ENCODE results near the gene PTK6. TPM values are rescaled to one million over a fixed set of nuclear protein-coding genes. Genes with fewer than 3 reads are reported as not detected.
"Not testable (repeated sequence)": the region's sequence is repeated elsewhere in the genome, so short reads cannot be mapped to it uniquely, and the experiment has no call there.

The PTK6 gene
- total and polyA plus RNA-seq, 12 donors, result 0.03 to 0.28 (median 0.06) TPM; not detected in 9

GRCh38 chr20:63482021-63482587, 55.1 kb downstream of the PTK6 start:
- Histone ChIP-seq H3K4me1 (peaks cover 0 to 31% (median 12%) of the 10 kb centered on the region in 9 donors), H3K27ac (no peak overlapping the region), H3K36me3 (no peaks in the 10 kb centered on the region), H3K4me3 (no peak overlapping the region), H3K27me3 (peaks cover 6 to 67% (median 51%) of the 10 kb centered on the region in 7 donors), H3K9me3 (peaks cover 0 to 3% (median 0%) of the 10 kb centered on the region in 11 donors)
- TF ChIP-seq CTCF (IDR thresholded peaks at IDR 0.05), result no peak
- intact Hi-C loops (cut with DNase I), result no loop called here
- DNase-seq, result no peak
- peak in 1 of 8 donors; percentile 5 for ATAC-seq
- WGBS, 2 donors, result 43 to 44% methylated on average over 11 of the region's 11 CpGs

DNA sequence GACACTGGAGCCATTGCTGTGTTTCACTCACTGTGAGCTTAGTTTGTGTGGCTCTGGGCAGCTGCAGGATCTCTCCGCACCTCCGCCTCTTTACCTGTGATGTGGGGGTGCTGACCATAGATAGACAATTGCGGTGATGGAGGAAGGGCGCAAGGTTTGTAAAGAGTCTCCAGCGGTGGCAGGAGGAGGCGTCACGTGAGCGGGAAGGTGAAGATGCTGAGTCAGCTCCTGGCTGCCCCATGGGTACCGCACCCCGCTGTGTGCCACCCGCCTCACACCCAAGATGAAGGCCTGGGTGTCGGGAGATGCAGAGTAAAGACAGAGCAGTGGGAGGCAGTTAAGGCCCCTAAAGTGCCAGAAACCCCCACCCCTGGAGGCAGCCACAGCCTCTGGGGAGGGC, 55.7 kb downstream of the PTK6 start:
- peaks cover 0 to 31% (median 12%) of the 10 kb centered on the region in 9 donors for H3K4me1 ChIP-seq
- H3K27ac ChIP-seq, result no peak overlapping the region
- intact Hi-C loops (cut with DNase I), result no loop called here
- H3K36me3 ChIP-seq, result no peaks in the 10 kb centered on the region
- DNase-seq (no peak), ATAC-seq (no peak)
- H3K9me3 ChIP-seq, result peaks cover 0 to 3% (median 0%) of the 10 kb centered on the region in 11 donors
- TF ChIP-seq CTCF (IDR thresholded peaks at IDR 0.05), result no peak
- WGBS, 2 donors, result 65 to 71% methylated on average over 12 of the region's 12 CpGs
- H3K27me3 ChIP-seq, result peaks cover 6 to 73% (median 56%) of the 10 kb centered on the region in 7 donors
- no peak overlapping the region for H3K4me3 ChIP-seq

- peaks cover 6 to 79% (median 71%) of the 10 kb centered on the region in 7 donors for H3K27me3 ChIP-seq
- not testable (repeated sequence) for H3K27ac ChIP-seq, H3K36me3 ChIP-seq, H3K4me3 ChIP-seq, ATAC-seq, DNase-seq, H3K9me3 ChIP-seq
- WGBS, 2 donors, result 57 to 64% methylated on average over 32 of the region's 32 CpGs
- peaks cover 0 to 26% (median 12%) of the 10 kb centered on the region in 9 donors for H3K4me1 ChIP-seq
- intact Hi-C loops (cut with DNase I), result loop anchor here in 1 of 10 donors (10.0 kb wide), 1 partner anchor 1685 kb away; no protein-coding TSS in a partner anchor
These were observed 57.3 kb downstream of the PTK6 start for GRCh38 chr20:63479695-63480419.

- Histone ChIP-seq H3K4me1 (peaks cover 0 to 14% (median 9%) of the 10 kb centered on the region in 9 donors), H3K9me3 (no peaks in the 10 kb centered on the region), H3K4me3 (no peak overlapping the region), H3K27ac (no peak overlapping the region), H3K27me3 (peaks cover 13 to 90% (median 81%) of the 10 kb centered on the region in 7 donors), H3K36me3 (no peaks in the 10 kb centered on the region)
- ATAC-seq, result no peak
- no peak for DNase-seq
- WGBS, 2 donors, result 84 to 85% methylated on average over 34 of the region's 34 CpGs
- intact Hi-C loops (cut with DNase I), result loop anchor here in 1 of 10 donors (10.0 kb wide), 1 partner anchor 1684 kb away; no protein-coding TSS in a partner anchor
- no peak for TF ChIP-seq CTCF (IDR thresholded peaks at IDR 0.05)
These were observed 58.6 kb downstream of the PTK6 start for GRCh38 chr20:63478346-63479302.

Other genes starting within 250 kb of the PTK6 start
- under 1 TPM in 2 of 10 donors, not detected in 8; 0.26 to 0.30 TPM for gene COL20A1, start 244.2 kb downstream of the PTK6 start, total RNA-seq
- gene COL20A1, start 244.2 kb downstream of the PTK6 start, polyA plus RNA-seq, result not detected
- 1 to 10 TPM in 4 of 10 donors, under 1 TPM in 2, not detected in 4; 0.38 to 1.5 (median 1.1) TPM for gene CHRNA4, start 176.0 kb downstream of the PTK6 start, total RNA-seq
- under 1 TPM; 0.06 to 0.22 TPM for gene CHRNA4, start 176.0 kb downstream of the PTK6 start, polyA plus RNA-seq
- 1 to 10 TPM in 3 of 10 donors, under 1 TPM in 1, not detected in 6; 0.26 to 3.8 (median 1.9) TPM for gene KCNQ2, start 64.7 kb downstream of the PTK6 start, total RNA-seq
- gene KCNQ2, start 64.7 kb downstream of the PTK6 start, polyA plus RNA-seq, result under 1 TPM in 1 of 2 donors, not detected in 1; 0.03 TPM
- 1,000 to 10,000 TPM; 1,074 to 1,437 (median 1,307) TPM for gene EEF1A2, start 38.3 kb downstream of the PTK6 start, total RNA-seq
- 1,000 to 10,000 TPM in 1 of 2 donors, 100 to 1,000 TPM in 1; 881 to 1,465 TPM for gene EEF1A2, start 38.3 kb downstream of the PTK6 start, polyA plus RNA-seq
- 100 to 1,000 TPM; 186 to 433 (median 269) TPM for gene PPDPF, start 16.6 kb downstream of the PTK6 start, total RNA-seq
- gene PPDPF, start 16.6 kb downstream of the PTK6 start, polyA plus RNA-seq, result 100 to 1,000 TPM; 261 to 324 TPM
- gene SRMS, start 10.4 kb upstream of the PTK6 start, total RNA-seq, result not detected
- not detected for gene SRMS, start 10.4 kb upstream of the PTK6 start, polyA plus RNA-seq
- gene FNDC11, start 16.8 kb upstream of the PTK6 start, total RNA-seq, result under 1 TPM in 4 of 10 donors, not detected in 6; 0.09 to 0.23 (median 0.16) TPM
- gene FNDC11, start 16.8 kb upstream of the PTK6 start, polyA plus RNA-seq, result under 1 TPM; 0.19 to 0.29 TPM
- 10 to 100 TPM; 10.8 to 34.3 (median 12.7) TPM for gene HELZ2, start 36.9 kb upstream of the PTK6 start, total RNA-seq
- gene HELZ2, start 36.9 kb upstream of the PTK6 start, polyA plus RNA-seq, result 10 to 100 TPM in 1 of 2 donors, 1 to 10 TPM in 1; 4.8 to 12.2 TPM
- 1 to 10 TPM; 4.9 to 7.5 (median 5.8) TPM for gene GMEB2, start 89.7 kb upstream of the PTK6 start, total RNA-seq
- gene GMEB2, start 89.7 kb upstream of the PTK6 start, polyA plus RNA-seq, result 1 to 10 TPM; 6.0 to 8.2 TPM
- 1 to 10 TPM; 1.7 to 9.9 (median 3.9) TPM for gene STMN3, start 116.0 kb upstream of the PTK6 start, total RNA-seq
- 1 to 10 TPM; 9.7 TPM for gene STMN3, start 116.0 kb upstream of the PTK6 start, polyA plus RNA-seq
- 10 to 100 TPM in 5 of 10 donors, 1 to 10 TPM in 5; 6.1 to 14.5 (median 10.3) TPM for gene RTEL1, start 120.9 kb upstream of the PTK6 start, total RNA-seq
- gene RTEL1, start 120.9 kb upstream of the PTK6 start, polyA plus RNA-seq, result 10 to 100 TPM in 1 of 2 donors, 1 to 10 TPM in 1; 5.3 to 18.8 TPM
- gene TNFRSF6B, start 159.3 kb upstream of the PTK6 start, total RNA-seq, result 1 to 10 TPM in 4 of 10 donors, under 1 TPM in 6; 0.26 to 5.1 (median 0.57) TPM
- gene TNFRSF6B, start 159.3 kb upstream of the PTK6 start, polyA plus RNA-seq, result 10 to 100 TPM; 11.7 to 12.5 TPM
- gene ARFRP1, start 170.6 kb upstream of the PTK6 start, total RNA-seq, result 10 to 100 TPM; 34.9 to 51.6 (median 38.8) TPM
- 10 to 100 TPM; 43.2 to 59.1 TPM for gene ARFRP1, start 170.6 kb upstream of the PTK6 start, polyA plus RNA-seq
- 10 to 100 TPM; 11.8 to 21.7 (median 14.7) TPM for gene ZGPAT, start 170.7 kb upstream of the PTK6 start, total RNA-seq
- gene ZGPAT, start 170.7 kb upstream of the PTK6 start, polyA plus RNA-seq, result 10 to 100 TPM; 26.5 to 44.7 TPM
- 1 to 10 TPM in 9 of 10 donors, under 1 TPM in 1; 0.79 to 4.1 (median 2.7) TPM for gene LIME1, start 199.3 kb upstream of the PTK6 start, total RNA-seq
- gene LIME1, start 199.3 kb upstream of the PTK6 start, polyA plus RNA-seq, result 10 to 100 TPM in 1 of 2 donors, 1 to 10 TPM in 1; 4.9 to 15.7 TPM
- gene SLC2A4RG, start 202.4 kb upstream of the PTK6 start, total RNA-seq, result 10 to 100 TPM; 64.4 to 85.3 (median 76.8) TPM
- 100 to 1,000 TPM in 1 of 2 donors, 10 to 100 TPM in 1; 36.3 to 114 TPM for gene SLC2A4RG, start 202.4 kb upstream of the PTK6 start, polyA plus RNA-seq